Measurements from ENCODE around the gene HDAC5.

Gene HDAC5

DNA sequence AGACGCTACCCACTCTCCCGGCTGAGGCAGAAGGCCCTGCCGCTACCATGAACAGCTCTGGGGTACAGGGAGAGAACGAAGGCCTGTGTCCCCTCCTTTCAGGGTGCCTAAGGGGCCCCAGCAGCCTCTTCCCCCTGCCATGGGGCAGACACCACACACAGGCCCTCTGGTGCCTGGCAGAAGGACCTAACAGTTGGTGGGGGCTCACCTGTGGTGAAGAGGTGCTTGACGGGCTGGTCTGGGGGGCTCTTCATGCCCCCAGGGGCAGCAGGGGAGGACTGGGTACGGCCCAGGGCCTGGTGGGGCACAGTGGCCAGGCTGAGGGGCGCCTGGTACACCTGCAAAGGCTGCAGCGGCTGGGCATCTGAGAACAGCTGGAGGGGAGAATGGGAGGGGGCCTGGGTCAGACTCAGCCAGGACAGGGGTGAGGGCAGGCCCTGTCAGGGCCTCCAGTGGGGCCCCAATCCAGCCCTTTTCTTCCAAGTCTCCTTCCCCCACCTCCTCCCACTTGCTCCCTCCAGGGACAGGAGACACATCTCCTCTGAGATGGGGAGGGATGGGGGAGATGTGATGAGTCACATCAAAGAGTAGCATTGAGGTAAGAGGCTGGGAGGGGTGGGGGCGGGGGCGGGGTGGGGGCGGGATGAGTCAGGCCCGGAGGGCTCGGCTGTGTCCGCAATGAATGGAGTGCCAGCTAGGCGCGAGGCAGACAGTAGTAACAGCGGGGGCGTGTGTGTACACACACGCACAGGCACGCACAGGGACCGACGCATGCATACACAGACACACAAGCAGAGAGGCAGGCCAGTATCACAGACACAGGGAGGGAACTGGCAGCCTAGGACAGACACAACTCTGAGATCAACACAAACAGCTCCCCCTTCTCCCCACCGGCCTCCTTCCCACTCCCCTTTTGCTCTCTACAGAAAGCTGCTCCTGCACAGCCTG is 36.8 kb downstream of the HDAC5 start:
- DNase-seq, result peak; percentile 62

GRCh38 chr17:44085908-44086307 is 37.5 kb downstream of the HDAC5 start:
- no peak for DNase-seq

- DNase-seq, result no peak
Observed at GRCh38 chr17:44084921-44085320, 38.5 kb downstream of the HDAC5 start.

DNA sequence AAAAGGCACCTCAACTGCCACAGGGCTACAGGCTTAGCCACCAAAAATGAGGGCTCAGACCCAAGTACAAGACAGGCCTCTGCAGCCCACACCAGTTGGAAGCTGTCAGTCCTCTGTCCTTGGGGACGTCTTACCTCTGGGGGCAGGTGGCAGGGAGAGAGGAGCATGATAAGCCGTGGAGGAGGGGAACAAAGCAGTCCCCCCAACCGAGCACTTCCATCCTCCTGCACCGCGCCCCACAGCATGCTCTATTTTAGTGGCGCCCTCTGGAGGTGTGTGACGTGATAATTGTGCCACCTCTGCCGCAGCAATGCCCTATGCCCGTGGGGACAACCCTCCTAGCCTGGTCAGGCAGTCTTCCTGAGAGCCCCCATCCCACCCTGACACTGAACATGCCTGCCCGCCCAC is 39.3 kb downstream of the HDAC5 start:
- no peak for DNase-seq

- no peak for DNase-seq
Observed at GRCh38 chr17:44083250-44083849, 40.1 kb downstream of the HDAC5 start.

- no peak for DNase-seq
Observed at GRCh38 chr17:44082256-44082927, 41.0 kb downstream of the HDAC5 start.

GRCh38 chr17:44081681-44082080 is 41.8 kb downstream of the HDAC5 start:
- DNase-seq, result no peak

DNA sequence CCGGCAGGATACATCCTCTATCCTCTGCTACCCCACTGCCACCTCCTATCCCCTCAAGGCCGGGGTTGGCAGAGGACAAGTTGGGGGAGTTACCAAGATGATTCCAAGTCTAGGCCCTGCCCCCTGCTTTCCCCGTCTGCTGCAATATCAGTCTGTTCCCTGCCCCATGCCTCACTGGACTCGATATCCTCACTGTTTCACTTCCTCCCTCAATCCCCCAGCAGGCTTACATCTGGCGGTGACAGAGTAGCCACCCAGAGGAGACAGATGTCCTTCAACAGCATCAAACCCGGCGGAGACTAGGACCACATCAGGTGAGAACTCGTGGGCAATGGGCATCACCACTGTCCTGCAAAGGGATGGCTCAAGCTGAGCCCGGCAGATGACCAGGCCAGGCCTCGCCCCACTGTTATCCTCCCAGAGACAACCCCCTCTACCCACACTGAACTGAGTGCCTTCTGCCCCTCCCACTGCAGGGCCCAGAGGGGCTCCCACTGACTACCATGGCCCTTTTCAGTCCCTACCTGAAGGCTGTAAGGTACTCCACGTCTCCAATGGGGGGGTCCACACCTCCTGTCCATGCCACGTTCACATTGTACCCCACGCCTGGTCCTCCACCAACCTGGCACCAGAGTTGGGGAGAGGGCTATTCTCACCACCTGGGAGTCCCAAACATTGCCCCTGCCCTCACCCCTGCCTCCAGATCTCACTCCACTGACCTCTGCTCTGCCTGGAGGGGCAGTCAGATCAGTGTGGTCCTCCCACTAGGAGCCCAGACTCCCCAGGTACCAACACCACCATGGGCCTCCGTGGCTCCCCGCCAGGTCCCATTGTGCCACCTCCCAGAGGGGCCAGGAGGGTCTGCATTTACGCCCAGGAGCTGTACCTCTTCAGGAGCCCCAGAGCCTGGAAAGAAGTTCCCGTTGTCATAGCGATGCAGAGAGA is 43.3 kb downstream of the HDAC5 start:
- DNase-seq, result no peak

DNA sequence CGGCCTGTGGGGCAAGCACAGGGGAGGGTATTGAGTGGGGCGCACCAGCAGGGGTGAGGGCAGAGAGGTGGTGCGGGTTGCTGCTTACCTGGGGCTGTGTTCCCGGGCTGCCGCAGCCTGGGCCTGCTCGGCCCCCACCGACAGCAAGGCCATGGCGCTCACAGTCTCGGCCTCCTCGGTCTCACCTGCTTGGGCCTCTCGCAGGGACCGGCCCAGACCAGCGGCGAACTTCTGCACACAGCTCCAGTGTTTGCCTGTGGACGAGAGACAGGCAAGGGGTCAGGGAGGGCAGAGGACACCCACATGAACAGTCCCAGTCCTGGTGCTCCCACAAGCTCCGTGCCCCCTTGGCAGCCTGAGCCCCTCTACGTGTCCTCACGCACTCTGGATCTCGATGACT is 45.0 kb downstream of the HDAC5 start:
- DNase-seq, result no peak

DNA sequence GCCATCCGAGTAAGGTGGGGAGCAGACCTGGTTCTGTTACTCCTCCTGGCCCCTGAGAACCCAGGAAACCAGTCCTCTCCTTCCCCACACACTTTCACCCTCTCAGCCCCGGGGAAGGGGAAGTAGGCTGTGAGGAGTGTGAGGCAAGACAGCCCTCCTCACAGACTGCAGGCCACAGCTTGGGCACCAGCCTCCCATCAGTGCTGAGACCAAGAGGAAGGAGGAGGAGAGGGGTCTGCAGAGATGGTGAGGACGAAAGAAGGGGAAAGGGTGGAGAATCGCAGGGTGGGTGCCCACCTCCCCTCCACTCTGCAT is 45.9 kb downstream of the HDAC5 start:
- DNase-seq, result no peak

DNA sequence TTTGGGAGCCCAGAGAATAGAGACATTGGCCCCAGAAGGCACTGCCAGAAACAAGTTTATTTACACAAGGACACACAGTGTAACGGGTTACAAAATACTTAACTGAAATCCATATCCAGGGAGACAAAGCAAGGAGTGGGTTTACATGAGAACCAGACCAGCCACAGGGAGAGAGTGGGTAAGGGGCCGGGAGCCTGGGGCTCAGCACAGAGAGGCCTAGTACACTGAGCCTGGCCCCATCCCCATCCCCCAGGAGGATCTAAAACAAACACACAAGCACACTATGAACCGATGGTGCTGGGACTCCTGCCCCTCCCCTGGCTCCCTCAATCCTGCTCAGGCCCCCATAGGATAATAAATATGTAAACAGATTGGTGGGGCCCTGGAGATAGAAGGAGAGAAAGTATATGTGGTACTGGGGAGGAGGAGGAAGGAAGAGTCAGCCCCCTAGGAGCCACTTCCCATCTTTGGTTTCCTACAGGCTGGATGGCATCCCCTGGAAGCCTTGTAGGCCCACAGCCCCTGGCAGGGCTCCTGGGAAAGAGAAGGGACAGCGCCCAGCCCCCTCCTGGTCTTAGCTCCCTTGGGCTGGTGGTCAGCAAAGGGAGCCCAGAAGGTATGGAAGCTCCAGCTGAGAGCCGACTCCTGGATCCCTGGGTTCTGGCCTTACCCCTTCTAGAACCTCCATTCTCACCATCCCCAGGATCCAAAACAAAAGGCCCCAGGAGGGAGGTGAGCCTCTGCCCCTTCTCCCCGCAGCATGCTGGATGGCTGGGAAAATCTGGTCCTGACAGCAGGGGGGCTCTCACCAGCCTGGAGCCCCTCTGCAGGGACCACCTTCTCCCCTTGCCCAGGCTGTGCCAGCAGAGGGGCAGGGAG is 46.5 kb downstream of the HDAC5 start:
- no peak for DNase-seq

GRCh38 chr17:44075598-44076293 is 47.7 kb downstream of the HDAC5 start:
- DNase-seq, result no peak

- DNase-seq, result no peak
Observed at GRCh38 chr17:44074911-44075285, 48.5 kb downstream of the HDAC5 start.

DNA sequence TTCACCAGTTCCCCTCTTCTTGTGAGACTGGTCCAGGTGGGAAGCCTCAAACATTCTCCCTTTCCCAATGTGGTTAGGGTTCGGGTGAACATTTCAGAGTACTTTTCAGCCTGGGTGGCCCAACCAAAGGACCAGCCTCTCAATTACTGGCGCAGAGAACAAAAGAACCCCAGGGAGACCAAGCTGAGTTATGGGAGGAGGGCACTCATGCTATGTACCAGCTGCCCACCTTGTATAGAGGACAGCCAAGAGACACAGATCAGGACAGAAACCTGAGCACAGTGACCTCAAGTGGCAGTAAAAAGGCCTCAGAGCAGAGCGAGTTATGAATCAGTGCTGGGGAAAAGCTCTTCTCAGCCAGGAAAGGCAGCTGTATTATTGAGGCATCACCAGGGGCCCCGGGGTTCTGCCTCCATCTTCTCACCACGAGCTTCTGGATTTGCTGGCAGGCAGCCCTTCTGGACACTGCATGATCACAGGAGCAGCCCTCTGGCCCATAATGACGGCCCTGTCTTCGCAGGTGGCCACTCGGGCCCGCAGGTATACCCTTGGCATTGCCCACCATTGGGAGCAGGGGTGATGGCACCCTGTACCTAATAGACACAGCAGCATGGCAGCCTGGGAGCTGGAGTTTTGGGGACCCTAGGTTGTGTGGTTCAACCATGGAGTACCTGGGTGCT is 49.1 kb downstream of the HDAC5 start:
- no peak for DNase-seq

DNA sequence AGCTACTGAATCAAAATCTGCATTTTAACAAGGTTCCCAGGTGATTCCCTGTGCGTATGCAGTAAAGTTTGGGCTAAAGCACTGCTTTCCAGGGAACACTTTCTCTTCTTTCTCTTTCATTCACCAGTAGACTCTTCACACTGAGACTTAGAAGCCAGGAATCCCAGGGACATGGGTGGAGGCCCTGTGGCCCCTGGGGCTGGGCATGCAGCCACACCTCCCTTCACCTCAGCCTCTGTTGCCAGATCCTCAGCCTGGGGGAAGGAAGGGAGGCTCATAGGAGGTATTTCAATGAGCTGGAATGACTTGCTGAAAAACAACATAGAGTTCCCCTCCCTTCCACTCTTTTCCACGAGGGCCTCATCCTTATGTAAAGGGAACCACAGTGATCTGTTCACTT is 51.7 kb downstream of the HDAC5 start:
- DNase-seq, result no peak

GRCh38 chr17:44071198-44071520 is 52.3 kb downstream of the HDAC5 start:
- DNase-seq, result no peak

DNA sequence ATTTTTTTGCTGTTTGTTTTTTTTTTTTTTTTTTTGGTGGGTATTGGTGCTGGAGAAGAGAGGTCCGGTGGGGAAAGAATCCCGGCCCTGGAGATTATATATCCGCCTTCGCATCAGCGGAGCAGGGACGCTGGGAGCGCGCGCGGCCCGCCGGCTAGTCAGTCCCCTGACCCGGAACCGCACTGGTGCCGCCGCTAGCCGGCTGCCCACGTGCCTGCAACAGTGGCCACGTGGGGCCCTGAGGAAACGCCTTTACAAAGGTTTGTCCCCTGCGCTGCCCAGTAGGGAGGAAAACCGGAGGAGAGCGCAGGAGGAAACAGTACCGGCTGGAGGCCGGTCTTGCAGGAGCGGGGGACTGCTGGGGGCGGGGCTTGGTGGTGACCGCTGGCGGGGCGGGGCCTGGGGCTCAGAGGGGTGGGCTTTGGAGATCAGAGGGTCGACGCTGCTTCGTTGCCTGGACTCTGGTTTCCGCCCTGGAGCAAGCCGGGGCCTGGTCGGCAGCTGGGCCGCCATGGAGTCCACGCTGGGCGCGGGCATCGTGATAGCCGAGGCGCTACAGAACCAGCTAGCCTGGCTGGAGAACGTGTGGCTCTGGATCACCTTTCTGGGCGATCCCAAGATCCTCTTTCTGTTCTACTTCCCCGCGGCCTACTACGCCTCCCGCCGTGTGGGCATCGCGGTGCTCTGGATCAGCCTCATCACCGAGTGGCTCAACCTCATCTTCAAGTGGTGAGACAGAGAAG is 52.8 kb downstream of the HDAC5 start, which contains the start of gene G6PC3:
TSS of gene G6PC3 (plus strand) at position 281 of the 743 bp plus-strand sequence. CDS start at position 512, 231 bp downstream.
- peak; percentile 82 for DNase-seq

DNA sequence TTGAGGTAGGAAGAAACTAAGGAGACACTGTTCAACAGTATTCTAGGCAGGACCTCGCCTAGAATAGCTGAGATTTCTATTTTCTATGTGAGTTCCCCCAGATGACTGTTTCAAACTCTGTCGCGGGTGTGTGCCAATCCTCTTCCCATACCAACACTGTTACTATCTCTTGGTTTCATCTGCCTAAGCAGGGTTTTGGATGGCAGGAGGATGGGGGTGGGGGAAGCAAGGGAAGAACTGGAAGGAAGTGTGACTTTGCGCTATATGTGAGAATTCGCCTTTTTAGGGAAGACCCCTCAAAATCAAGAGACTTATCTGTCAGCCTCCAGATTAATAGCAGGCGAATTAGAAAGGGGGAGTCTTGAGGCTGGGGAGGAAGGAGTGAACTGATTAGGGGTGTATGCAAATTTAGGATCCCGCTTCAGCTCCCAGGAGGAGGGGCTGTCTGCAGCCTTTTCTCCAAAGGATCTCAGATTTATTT is 53.4 kb downstream of the HDAC5 start:
- DNase-seq, result no peak

- DNase-seq, result no peak
Observed at GRCh38 chr17:44067545-44067940, 55.9 kb downstream of the HDAC5 start.

Measured in GOT3 (cell line).